HG03159 (cell line): ENCODE results near the gene SYNE1.
"Not testable (repeated sequence)": the region's sequence is repeated elsewhere in the genome, so short reads cannot be mapped to it uniquely, and the experiment has no call there.

Experiments
- ATAC-seq: cut with Tn5 transposase; IDR thresholded peaks from one replicate; pipeline ENCODE4 v1.9.1; 2021; ENCODE audit warnings: mild to moderate bottlenecking, moderate library complexity; ENCODE audit not compliant: unreplicated experiment

SYNE1 gene

GRCh38 chr6:152078804-152079203, 558.4 kb downstream of the SYNE1 start:
- ATAC-seq, result no peak

DNA sequence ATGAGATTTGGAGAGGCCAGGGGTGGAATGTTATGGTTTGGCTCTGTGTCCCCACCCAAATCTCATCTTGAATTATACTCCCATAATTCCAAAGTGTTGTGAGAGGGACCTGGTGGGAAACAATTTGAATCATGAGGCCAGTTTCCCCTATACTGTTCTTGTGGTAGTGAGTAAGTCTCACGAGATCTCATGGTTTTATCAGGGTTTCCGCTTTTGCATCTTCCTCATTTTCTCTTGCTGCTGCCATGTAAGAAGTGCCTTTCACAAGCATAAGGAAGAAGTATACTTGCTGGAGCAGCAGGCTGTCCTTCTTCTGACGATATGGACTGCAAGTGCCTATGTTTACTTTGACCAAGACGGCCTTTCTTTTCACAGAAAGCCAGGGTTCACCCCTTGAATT, 559.2 kb downstream of the SYNE1 start:
- no peak for ATAC-seq

GRCh38 chr6:152076242-152076641, 560.9 kb downstream of the SYNE1 start:
- ATAC-seq, result not testable (repeated sequence)

- ATAC-seq, result no peak
These were observed 565.3 kb downstream of the SYNE1 start for GRCh38 chr6:152071843-152072242.
